IPS DF 6.9 (cell line): ENCODE data around the gene USH2A.
A peak's percentile ranks its signal among the peaks of the same experiment; 100 is the strongest.

Experiments used
- DNase-seq: peaks from one replicate; pipeline ENCODE4 v3.0.0-alpha.2; 2013; ENCODE audit warnings: low read depth, low spot score
- H3K27ac ChIP-seq: one replicate; pipeline ENCODE4 v1.5.1; 2013; ENCODE audit warnings: low read length, control low read depth
- H3K27me3 ChIP-seq: 2 replicates; pipeline ENCODE4 v1.6.1; 2013; ENCODE audit warnings: mild to moderate bottlenecking, low read length; ENCODE audit not compliant: control insufficient read depth, insufficient read depth
- H3K36me3 ChIP-seq: 2 replicates; pipeline ENCODE4 v1.6.1; 2013; ENCODE audit warnings: low read length; ENCODE audit not compliant: control insufficient read depth, insufficient read depth
- H3K4me1 ChIP-seq: 2 replicates; pipeline ENCODE4 v1.6.1; 2013; ENCODE audit warnings: low read length; ENCODE audit not compliant: control insufficient read depth, insufficient read depth
- H3K4me3 ChIP-seq: 2 replicates; pipeline ENCODE4 v1.5.1; 2013; ENCODE audit warnings: mild to moderate bottlenecking, low read length
- H3K9me3 ChIP-seq: 2 replicates; pipeline ENCODE4 v1.6.1; 2013; ENCODE audit warnings: low read length, inconsistent platforms; ENCODE audit not compliant: control insufficient read depth, insufficient read depth
- WGBS: extraction: QIAGEN DNeasy Blood & Tissue Kit; methylation state at CpG from one replicate; pipeline ENCODE4 v1.1.7; 2013; ENCODE audit warnings: mixed read lengths, missing lambda C conversion rate; ENCODE audit not compliant: insufficient read length, insufficient coverage; 5-methylcytosine and 5-hydroxymethylcytosine counted together

USH2A gene

DNA sequence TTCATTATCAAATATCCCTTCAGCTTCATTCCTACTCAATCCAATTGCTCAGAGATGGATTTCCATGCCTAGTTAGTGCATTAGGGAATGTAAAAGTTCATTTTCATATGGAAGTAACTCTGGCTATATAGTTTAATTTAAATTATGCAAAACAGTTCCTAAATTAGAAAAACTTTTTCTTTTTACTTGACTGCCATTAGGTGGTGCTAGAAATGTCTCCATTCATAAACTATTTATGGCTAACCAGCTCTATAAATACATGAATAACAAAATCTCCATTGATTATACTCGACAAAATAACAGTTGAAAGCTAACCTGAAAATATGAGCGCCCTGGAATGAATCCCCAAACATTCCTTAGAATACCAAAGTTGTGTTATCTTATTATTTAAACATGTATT is 311.4 kb downstream of the USH2A start:
- Histone ChIP-seq H3K36me3 (no peaks in the 10 kb centered on the region), H3K9me3 (no peaks in the 10 kb centered on the region), H3K4me3 (no peak overlapping the region), H3K4me1 (no peaks in the 10 kb centered on the region), H3K27ac (no peak overlapping the region), H3K27me3 (no peaks in the 10 kb centered on the region)
- WGBS: no CpG with 5 or more reads among the region's 2 CpGs
- no peak for DNase-seq

DNA sequence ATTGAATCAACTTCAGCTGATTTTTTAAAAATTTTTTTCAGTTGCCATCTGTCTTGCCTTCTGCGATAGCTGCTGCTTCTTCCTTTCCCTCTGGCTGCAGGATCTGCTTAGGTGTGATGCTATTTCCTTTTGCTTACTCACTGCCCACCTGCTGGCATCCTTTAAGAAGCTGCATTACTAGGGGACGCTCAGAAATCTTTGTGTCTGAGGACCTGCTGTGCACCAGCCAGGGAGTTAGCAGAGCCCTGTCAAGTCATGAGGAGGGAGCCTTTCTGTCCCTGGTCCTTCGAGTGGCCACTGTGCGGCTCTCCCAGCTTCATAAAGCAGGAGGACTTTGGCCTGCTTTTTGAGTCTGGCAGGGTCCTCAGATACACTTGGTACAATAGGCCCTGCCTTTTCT is 327.8 kb downstream of the USH2A start:
- Histone ChIP-seq H3K4me3 (no peak overlapping the region), H3K36me3 (no peaks in the 10 kb centered on the region), H3K9me3 (no peaks in the 10 kb centered on the region), H3K4me1 (no peaks in the 10 kb centered on the region; the same call in 1 of the 2 replicates), H3K27ac (no peak overlapping the region), H3K27me3 (no peaks in the 10 kb centered on the region)
- WGBS: no CpG with 5 or more reads among the region's 4 CpGs
- peak; percentile 43 for DNase-seq

DNA sequence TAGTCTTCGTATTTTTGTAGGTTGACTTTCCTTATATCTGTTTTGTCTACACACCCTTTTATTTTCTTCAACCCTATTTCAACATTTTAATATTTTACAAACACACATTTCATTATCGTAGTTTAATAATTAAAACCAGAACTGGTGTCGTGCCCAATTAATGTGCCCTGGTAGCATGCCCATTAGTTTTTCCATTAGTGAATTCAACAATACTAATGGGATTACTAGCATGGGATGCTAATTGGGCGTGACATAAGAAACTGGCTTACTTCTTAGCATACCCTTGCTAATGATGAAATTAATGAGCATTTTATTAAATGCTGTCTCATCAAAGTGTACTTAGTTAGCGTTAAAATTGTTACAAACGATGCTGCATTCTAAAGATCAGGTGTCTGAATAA is 332.7 kb downstream of the USH2A start:
- Histone ChIP-seq H3K36me3 (no peaks in the 10 kb centered on the region), H3K4me1 (no peaks in the 10 kb centered on the region; the same call in 1 of the 2 replicates), H3K27ac (no peak overlapping the region), H3K27me3 (no peaks in the 10 kb centered on the region), H3K9me3 (no peaks in the 10 kb centered on the region), H3K4me3 (no peak overlapping the region)
- WGBS: 98% methylated on average over 2 of the region's 6 CpGs
- DNase-seq: no peak

DNA sequence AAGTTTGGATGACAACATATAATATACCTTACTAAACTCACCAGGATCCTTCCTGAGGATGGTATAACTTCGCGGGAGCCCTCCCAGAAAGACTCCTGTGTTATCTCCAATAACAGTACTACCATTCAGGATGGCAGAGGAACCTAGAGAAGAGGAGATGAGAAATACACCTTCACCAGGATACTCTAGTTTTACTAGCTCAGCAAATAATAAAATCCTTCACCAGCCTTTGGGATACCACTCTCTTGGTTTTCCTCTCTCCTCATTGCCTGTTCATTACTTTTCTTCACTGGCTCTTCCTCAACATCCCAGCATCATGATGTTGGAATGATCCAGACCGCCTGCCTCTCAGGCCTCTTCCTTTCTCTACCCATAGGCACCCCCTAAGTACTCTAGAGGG is 336.6 kb downstream of the USH2A start:
- no peak overlapping the region for H3K27ac ChIP-seq
- H3K36me3 ChIP-seq: no peaks in the 10 kb centered on the region
- H3K4me3 ChIP-seq: no peak overlapping the region
- no peaks in the 10 kb centered on the region; the same call in 1 of the 2 replicates for H3K4me1 ChIP-seq
- no peaks in the 10 kb centered on the region for H3K9me3 ChIP-seq
- DNase-seq: no peak
- H3K27me3 ChIP-seq: no peaks in the 10 kb centered on the region
- WGBS: no CpG with 5 or more reads among the region's 3 CpGs

DNA sequence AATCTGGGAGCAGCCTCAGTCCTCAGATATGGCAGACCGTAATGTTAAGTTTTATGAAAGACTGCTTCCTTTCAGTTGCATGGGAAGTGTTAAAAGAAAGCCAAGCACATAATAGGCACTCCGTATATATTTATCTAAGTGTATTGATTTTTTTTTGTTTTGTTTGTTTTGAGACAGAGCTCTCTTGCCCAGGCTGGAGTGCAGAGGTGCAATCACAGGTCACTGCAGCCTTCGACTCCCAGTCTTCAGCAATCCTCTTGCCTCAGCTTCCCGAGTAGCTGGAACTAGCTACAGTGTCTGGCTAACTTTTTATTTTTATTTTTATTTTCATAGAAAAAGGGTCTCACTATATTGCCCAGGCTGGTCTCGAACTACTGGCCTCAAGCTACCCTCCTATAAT is 341.8 kb downstream of the USH2A start:
- no peak overlapping the region for H3K27ac ChIP-seq
- H3K4me1 ChIP-seq: no peaks in the 10 kb centered on the region; the same call in 1 of the 2 replicates
- H3K27me3 ChIP-seq: no peaks in the 10 kb centered on the region
- no peaks in the 10 kb centered on the region for H3K36me3 ChIP-seq
- no peak overlapping the region for H3K4me3 ChIP-seq
- no peaks in the 10 kb centered on the region for H3K9me3 ChIP-seq
- no peak for DNase-seq
- no CpG with 5 or more reads among the region's 5 CpGs for WGBS

DNA sequence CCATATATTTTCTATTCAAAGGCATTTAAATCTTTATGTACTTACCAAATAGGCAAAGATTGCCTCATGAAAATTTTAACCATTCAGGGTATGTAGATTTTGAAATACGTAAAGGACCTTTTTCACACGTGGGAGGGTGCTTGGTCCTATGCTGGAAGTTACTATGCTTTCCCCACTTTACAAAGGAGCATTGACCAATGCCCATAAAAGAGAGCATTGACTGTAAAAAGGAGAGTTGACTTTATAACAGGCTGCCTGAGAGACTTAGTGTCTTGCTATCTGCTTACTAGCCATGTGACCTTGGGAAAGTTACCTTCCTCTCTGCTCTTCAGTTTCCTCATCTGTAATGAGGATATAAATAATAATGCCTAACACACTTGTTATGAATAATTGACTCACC is 346.5 kb downstream of the USH2A start:
- no peak for DNase-seq
- Histone ChIP-seq H3K4me1 (peaks cover 3% of the 10 kb centered on the region; the same call in 1 of the 2 replicates), H3K27ac (no peak overlapping the region), H3K36me3 (no peaks in the 10 kb centered on the region), H3K4me3 (no peak overlapping the region), H3K9me3 (no peaks in the 10 kb centered on the region), H3K27me3 (no peaks in the 10 kb centered on the region)
- WGBS: no CpG with 5 or more reads among the region's 2 CpGs

DNA sequence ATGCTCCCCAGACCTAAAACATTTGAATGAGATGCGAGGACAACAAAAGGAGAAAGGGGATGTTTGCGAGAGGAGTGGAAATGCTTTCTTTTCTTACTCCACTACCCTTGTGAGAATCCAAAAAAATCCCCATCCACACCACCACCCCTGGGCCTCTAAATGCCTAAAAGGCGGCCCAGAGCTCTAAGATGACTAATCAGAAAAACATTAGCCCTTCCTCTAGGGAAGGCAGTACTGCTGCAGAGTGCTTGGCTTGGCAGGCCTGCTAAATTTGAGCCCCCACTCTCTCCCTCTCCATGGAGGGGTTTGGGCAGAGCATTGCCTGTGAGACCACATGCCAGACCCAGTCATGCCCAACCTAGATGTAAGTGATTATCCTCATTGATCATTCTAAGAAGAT is 347.9 kb downstream of the USH2A start:
- peaks cover 3% of the 10 kb centered on the region; the same call in 1 of the 2 replicates for H3K4me1 ChIP-seq
- WGBS: no CpG with 5 or more reads among the region's 3 CpGs
- no peak overlapping the region for H3K27ac ChIP-seq
- no peak overlapping the region for H3K4me3 ChIP-seq
- H3K27me3 ChIP-seq: no peaks in the 10 kb centered on the region
- no peak for DNase-seq
- no peaks in the 10 kb centered on the region for H3K9me3 ChIP-seq
- no peaks in the 10 kb centered on the region for H3K36me3 ChIP-seq

DNA sequence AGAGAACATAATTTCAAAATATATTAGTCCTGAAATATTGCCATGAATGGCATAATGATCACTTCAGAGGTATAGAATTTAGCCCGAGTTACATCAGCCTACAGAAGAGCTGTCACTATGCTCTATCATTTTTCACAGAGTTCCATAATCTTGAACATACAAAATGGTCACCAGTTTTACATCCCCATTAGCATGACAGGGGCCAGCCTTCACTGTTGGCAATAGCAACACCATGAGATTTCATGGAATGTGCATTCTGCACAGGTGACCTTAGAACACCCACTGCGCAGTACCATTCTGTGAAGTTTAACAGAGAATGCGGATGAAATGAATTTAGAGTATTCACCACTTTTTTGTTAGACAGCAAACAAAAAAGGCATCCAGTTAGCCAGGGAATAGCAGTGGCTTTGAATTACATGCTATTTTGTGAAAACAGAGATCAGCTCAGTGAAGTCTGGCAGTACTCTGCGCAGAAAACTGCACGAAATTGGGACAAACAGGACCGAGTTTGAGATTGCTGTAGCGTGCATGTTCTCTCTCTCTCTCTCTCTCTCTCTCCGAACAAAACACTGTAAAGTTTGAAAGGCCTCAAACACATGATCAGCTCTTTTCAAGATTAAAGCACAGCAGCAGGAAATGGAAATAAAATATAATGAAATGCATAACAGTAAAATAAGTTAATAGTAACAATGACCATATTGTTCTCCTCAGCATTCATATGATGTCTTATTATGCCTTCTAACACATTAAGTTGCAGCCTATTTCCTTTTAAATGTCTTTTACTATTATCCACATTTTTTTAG is 349.3 kb downstream of the USH2A start:
- no CpG with 5 or more reads among the region's 8 CpGs for WGBS
- H3K27ac ChIP-seq: no peak overlapping the region
- no peaks in the 10 kb centered on the region for H3K36me3 ChIP-seq
- H3K4me3 ChIP-seq: no peak overlapping the region
- peaks cover 3% of the 10 kb centered on the region; the same call in 1 of the 2 replicates for H3K4me1 ChIP-seq
- no peaks in the 10 kb centered on the region for H3K9me3 ChIP-seq
- H3K27me3 ChIP-seq: no peaks in the 10 kb centered on the region
- DNase-seq: no peak

DNA sequence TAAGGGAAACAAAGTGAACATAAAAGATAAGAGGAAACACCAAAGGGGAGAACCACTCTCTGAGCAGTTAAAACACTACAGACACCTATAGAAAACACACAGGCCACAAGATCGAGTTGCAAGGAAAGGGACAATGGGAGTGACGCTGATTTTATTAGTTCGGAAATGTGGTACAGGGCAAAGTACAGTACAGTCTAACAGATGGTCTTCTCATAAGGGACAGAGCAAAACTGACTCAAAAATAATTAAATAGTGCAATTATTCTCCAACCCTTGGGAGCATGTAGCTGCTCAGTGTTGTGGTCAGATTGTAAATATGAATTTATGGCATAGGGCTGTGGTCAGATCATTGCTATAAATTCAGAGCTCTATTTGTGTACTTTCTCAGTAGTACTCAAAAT is 352.0 kb downstream of the USH2A start:
- peaks cover 3% of the 10 kb centered on the region; the same call in 1 of the 2 replicates for H3K4me1 ChIP-seq
- no peak for DNase-seq
- no peak overlapping the region for H3K27ac ChIP-seq
- H3K4me3 ChIP-seq: no peak overlapping the region
- no CpG with 5 or more reads among the region's 3 CpGs for WGBS
- no peaks in the 10 kb centered on the region for H3K27me3 ChIP-seq
- H3K9me3 ChIP-seq: no peaks in the 10 kb centered on the region
- H3K36me3 ChIP-seq: no peaks in the 10 kb centered on the region

DNA sequence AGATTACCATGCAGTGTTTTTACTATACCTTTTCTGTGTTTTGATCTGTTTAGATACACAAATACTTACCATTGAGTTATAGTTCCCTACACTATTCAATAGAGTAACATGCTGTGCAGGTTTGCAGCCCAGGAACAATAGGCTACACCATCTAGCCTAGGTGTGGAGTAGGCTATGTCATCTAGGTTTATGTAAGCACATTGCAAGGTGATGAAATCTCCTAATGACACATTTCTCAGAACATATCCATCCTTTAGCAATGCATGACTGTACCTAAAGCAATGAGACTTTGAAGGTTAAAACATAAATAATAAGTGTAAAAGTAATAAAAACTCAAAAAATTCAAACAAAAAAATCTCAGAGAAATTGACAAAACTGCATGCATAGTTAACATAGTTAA is 358.6 kb downstream of the USH2A start:
- DNase-seq: no peak
- H3K27ac ChIP-seq: no peak overlapping the region
- no peaks in the 10 kb centered on the region for H3K36me3 ChIP-seq
- no peaks in the 10 kb centered on the region for H3K4me1 ChIP-seq
- no peaks in the 10 kb centered on the region for H3K9me3 ChIP-seq
- H3K27me3 ChIP-seq: no peaks in the 10 kb centered on the region
- H3K4me3 ChIP-seq: no peak overlapping the region

DNA sequence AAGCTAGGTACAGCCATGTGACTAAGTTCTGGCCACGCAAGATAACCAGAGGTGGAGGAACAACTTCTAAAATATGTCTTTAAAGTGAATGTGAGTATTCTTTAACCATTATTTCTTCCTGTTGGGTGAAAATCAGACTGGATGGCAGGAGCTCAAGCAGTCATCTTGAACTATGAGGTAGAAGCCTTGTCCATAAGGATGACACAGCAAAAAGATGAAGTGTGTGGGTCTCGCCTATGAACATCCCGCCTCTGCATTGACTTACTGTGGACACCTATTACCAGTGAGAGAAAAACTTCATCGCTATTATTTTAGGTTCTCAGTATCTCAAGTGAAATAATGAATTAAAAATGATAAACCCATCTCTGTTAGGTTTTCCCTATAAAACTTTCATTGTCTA is 365.3 kb downstream of the USH2A start:
- no peak for DNase-seq
- Histone ChIP-seq H3K9me3 (no peaks in the 10 kb centered on the region), H3K4me1 (no peaks in the 10 kb centered on the region), H3K36me3 (no peaks in the 10 kb centered on the region), H3K4me3 (no peak overlapping the region), H3K27ac (no peak overlapping the region), H3K27me3 (no peaks in the 10 kb centered on the region)
- WGBS: no CpG with 5 or more reads among the region's 4 CpGs
